Activated B cell treated with CpG ODN at 0.5 μM for 24 hours (primary cell): ENCODE results near the gene KCNMB4. TPM values are rescaled to one million over a fixed set of nuclear protein-coding genes. Genes with fewer than 3 reads are reported as not detected.
A peak's percentile ranks its signal among the peaks of the same experiment; 100 is the strongest.

Experiments
- ATAC-seq: fragments of 200-7000 bp; cut with Tn5 transposase; one replicate; pipeline ENCODE4 v1.10.0; 2021; ENCODE audit warnings: low read depth, mild to moderate bottlenecking, moderate library complexity
- CTCF ChIA-PET: fragments of 350-600 bp; sonication (Branson Sonifier 250); formaldehyde crosslinking; loops from one replicate; lab custom pipeline; 2021; ENCODE audit warnings: antibody characterized with exemption; lab: Charles Lee
- POLR2A ChIA-PET: fragments of 350-600 bp; sonication (Branson Sonifier 250); formaldehyde crosslinking; loops from one replicate; lab custom pipeline; 2021; ENCODE audit warnings: antibody characterized with exemption; lab: Charles Lee
- DNase-seq: peaks from one replicate; pipeline ENCODE4 v3.0.0; 2022
- H3K27ac Mint-ChIP-seq: one replicate; pipeline ENCODE4 v1.8.0; 2020; ENCODE audit warnings: mixed read lengths
- H3K27me3 Mint-ChIP-seq: one replicate; pipeline ENCODE4 v1.8.0; 2021; ENCODE audit warnings: mixed read lengths
- H3K36me3 Mint-ChIP-seq: one replicate; pipeline ENCODE4 v1.8.0; 2021; ENCODE audit warnings: low read depth, mixed read lengths
- H3K4me1 Mint-ChIP-seq: one replicate; pipeline ENCODE4 v1.8.0; 2021; ENCODE audit warnings: mixed read lengths
- H3K4me3 Mint-ChIP-seq: one replicate; pipeline ENCODE4 v1.8.0; 2020; ENCODE audit warnings: mild to moderate bottlenecking, mixed read lengths
- H3K9me3 Mint-ChIP-seq: one replicate; pipeline ENCODE4 v1.8.0; 2020; ENCODE audit warnings: mixed read lengths
- intact Hi-C: fragments of 100-400 bp; cut with micrococcal nuclease; formaldehyde crosslinking; loops from one replicate; pipeline ENCODE4 v1.15.1; 2024
- total RNA-seq: library from RNA; stranded (reverse); gene quantifications from 2 replicates; pipeline ENCODE4 v1.2.3, GENCODE V29; 2022
- TF ChIP-seq, protein P1 (sequence below): fragments of 200-600 bp; IDR thresholded peaks from one replicate; pipeline ENCODE4 v1.8.0; 2022; ENCODE audit warnings: antibody characterized with exemption, mild to moderate bottlenecking

The KCNMB4 gene
- total RNA-seq, 1 donor from 2014 or later: 0.86 TPM

DNA sequence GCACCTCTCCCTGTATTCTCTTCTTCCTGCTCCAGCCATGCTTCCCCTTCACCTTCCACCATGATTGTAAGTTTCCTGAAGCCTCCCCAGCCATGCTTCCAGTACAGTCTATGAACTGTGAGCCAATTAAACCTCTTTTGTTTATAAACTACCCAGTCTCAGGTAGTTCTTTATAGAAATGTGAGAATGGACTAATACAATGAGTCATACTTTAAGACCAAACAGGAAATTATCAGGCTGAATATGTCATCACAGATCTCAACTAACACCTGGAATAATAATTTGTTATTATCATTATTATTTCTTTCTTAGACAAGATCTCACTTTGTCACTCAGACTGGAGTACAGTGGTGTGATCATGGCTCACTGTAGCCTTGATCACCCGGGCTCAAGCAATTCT lies 85.4 kb downstream of the KCNMB4 start:
- ATAC-seq (no peak), DNase-seq (no peak)
- TF ChIP-seq, protein P1, sequence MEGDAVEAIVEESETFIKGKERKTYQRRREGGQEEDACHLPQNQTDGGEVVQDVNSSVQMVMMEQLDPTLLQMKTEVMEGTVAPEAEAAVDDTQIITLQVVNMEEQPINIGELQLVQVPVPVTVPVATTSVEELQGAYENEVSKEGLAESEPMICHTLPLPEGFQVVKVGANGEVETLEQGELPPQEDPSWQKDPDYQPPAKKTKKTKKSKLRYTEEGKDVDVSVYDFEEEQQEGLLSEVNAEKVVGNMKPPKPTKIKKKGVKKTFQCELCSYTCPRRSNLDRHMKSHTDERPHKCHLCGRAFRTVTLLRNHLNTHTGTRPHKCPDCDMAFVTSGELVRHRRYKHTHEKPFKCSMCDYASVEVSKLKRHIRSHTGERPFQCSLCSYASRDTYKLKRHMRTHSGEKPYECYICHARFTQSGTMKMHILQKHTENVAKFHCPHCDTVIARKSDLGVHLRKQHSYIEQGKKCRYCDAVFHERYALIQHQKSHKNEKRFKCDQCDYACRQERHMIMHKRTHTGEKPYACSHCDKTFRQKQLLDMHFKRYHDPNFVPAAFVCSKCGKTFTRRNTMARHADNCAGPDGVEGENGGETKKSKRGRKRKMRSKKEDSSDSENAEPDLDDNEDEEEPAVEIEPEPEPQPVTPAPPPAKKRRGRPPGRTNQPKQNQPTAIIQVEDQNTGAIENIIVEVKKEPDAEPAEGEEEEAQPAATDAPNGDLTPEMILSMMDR: no peak
- intact Hi-C loops: no loop called here
- POLR2A ChIA-PET: no interaction called here
- Mint-ChIP-seq H3K4me1 (no peaks in the 10 kb centered on the region), H3K27ac (no peak overlapping the region), H3K9me3 (peaks cover 14% of the 10 kb centered on the region), H3K4me3 (no peak overlapping the region), H3K27me3 (peaks cover 2% of the 10 kb centered on the region), H3K36me3 (no peaks in the 10 kb centered on the region)
- CTCF ChIA-PET: no interaction called here

DNA sequence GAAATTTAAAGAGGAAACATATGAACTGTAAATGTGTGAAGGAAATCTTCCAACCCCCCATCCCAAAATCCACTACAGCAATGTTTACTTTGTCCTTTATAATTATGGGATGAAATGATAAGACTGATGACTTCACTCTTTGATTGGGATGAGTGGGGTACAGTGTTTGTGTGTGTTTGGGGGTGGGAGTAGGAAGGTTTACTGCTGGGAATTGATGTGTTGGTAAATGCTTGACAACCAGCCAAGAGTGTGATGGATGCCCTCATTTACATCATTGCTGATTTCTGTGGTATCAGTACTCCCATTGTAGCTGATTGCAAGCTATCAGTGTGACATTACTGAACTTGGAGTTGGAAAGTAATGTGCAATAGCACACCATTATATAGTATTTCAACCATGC lies 90.9 kb downstream of the KCNMB4 start:
- peaks cover 8% of the 10 kb centered on the region for H3K4me1 Mint-ChIP-seq
- intact Hi-C loops: no loop called here
- no peaks in the 10 kb centered on the region for H3K36me3 Mint-ChIP-seq
- peaks cover 2% of the 10 kb centered on the region for H3K27me3 Mint-ChIP-seq
- ChIA-PET POLR2A (no interaction called here), CTCF (no interaction called here)
- TF ChIP-seq, protein P1: no peak
- no peak for DNase-seq
- no peak overlapping the region for H3K27ac Mint-ChIP-seq
- ATAC-seq: no peak
- no peak overlapping the region for H3K4me3 Mint-ChIP-seq
- peaks cover 17% of the 10 kb centered on the region for H3K9me3 Mint-ChIP-seq

DNA sequence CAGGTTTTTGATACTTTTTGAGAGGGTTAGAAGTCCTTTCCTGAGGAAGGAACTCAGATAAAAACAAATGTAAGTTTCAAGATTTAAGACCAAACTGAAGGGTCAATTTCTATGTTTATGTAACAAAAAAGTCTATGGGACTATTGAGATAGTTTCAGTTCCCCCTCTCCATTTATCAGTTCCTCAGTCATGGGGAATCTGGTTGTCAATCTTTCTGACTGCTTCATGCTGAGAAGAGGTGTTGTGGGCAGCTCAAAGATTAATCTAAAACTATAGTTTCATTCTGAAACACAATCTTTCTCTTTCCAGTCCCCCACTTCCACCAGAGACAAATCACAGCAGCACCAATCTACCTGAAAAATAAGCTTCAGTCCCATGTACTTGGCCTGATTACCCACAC lies 93.7 kb downstream of the KCNMB4 start:
- Mint-ChIP-seq H3K4me1 (peaks cover 8% of the 10 kb centered on the region), H3K27me3 (no peaks in the 10 kb centered on the region), H3K36me3 (no peaks in the 10 kb centered on the region), H3K9me3 (peaks cover 21% of the 10 kb centered on the region), H3K4me3 (no peak overlapping the region), H3K27ac (peak overlapping the region; percentile 59)
- POLR2A ChIA-PET: no interaction called here
- intact Hi-C loops: no loop called here
- peak; percentile 34 for ATAC-seq
- TF ChIP-seq, protein P1: no peak
- no peak for DNase-seq
- CTCF ChIA-PET: interaction anchor here (1.0 kb wide), 1 partner anchor 60 kb away, joined by 3 read pairs; no protein-coding TSS in a partner anchor

DNA sequence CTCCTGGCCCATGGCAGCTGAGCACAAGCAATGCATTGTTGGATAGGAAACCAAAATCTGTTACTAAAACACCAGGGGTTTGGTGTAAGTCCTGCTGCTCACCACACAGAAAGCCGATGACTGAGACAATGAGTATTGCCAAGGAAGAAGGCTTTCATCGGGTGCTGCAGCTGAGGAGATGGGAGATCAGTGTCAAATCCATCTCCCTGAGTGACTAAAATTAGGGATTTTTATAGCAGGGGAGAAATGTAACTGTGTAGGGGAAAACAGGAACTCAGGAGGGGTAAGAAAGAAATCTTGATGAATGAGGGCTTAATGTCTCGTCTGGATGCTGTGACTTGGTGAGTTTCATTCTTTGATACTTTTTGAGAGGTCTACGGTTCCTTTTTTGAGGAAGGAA lies 97.9 kb downstream of the KCNMB4 start:
- CTCF ChIA-PET: no interaction called here
- no peaks in the 10 kb centered on the region for H3K36me3 Mint-ChIP-seq
- no peak overlapping the region for H3K4me3 Mint-ChIP-seq

DNA sequence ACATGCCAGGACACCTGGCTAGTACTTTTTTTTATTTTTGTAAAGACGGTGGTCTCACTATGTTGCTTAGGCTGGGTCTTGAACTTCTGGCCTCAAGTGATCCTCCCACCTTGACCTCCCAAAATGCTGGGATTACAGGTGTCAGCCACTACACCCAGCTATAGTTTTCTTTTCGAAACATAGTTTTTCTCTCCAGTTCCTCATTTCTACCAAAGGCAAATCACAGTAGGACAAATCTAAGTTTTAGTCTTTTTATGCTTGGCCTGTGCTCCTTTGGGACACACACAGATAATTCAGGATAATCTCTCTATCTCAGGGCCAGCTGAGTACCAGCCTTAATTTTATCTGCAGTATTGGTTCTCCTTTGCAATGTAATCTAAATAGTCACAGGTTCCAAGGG lies 100.7 kb downstream of the KCNMB4 start:
- H3K4me1 Mint-ChIP-seq: no peaks in the 10 kb centered on the region
- ATAC-seq (no peak), DNase-seq (no peak)
- no peaks in the 10 kb centered on the region for H3K36me3 Mint-ChIP-seq
- POLR2A ChIA-PET: no interaction called here
- H3K27me3 Mint-ChIP-seq: no peaks in the 10 kb centered on the region
- H3K9me3 Mint-ChIP-seq: peaks cover 6% of the 10 kb centered on the region
- H3K27ac Mint-ChIP-seq: no peak overlapping the region
- intact Hi-C loops: no loop called here
- H3K4me3 Mint-ChIP-seq: no peak overlapping the region
- TF ChIP-seq, protein P1: no peak
- CTCF ChIA-PET: no interaction called here

More for the DNA sequence above, 97.9 kb downstream of the KCNMB4 start:
- DNase-seq (no peak), ATAC-seq (no peak)
- H3K27ac Mint-ChIP-seq: no peak overlapping the region
- TF ChIP-seq, protein P1: no peak
- H3K27me3 Mint-ChIP-seq: no peaks in the 10 kb centered on the region
- peaks cover 8% of the 10 kb centered on the region for H3K4me1 Mint-ChIP-seq
- peaks cover 14% of the 10 kb centered on the region for H3K9me3 Mint-ChIP-seq
- POLR2A ChIA-PET: no interaction called here
- intact Hi-C loops: no loop called here
